HCT116 (cell line): ENCODE data around the gene KRTAP1-4.

Experiments
- CEBPB ChIP-seq: IDR thresholded peaks from 2 replicates; pipeline ENCODE4 v1.6.1; 2012; ENCODE audit warnings: low read depth
- EZH2 ChIP-seq: fragments of 200-600 bp; sonication (generic); IDR thresholded peaks from 2 replicates; pipeline ENCODE4 v1.6.1; 2017; ENCODE audit warnings: antibody characterized with exemption, mixed run types
- POLR2A ChIP-seq: IDR thresholded peaks from 2 replicates; pipeline ENCODE4 v1.7.0; 2011; ENCODE audit warnings: borderline replicate concordance; ENCODE audit not compliant: insufficient read depth, insufficient read length; ENCODE audit errors: extremely low read depth
- SP1 ChIP-seq: IDR thresholded peaks from 2 replicates; pipeline ENCODE4 v1.6.1; 2012; ENCODE audit warnings: low read depth
- TF ChIP-seq, protein P1 (sequence below), 3 experiments: fragments of 200-600 bp in 1 of 3; sonication (generic) in 1 of 3; IDR thresholded peaks in 2 of 3; conservative IDR thresholded peaks in 1 of 3; 2 replicates each; pipeline ENCODE4 v1.5.1; 2012 to 2017; ENCODE audit warnings: low read depth in 2 of 3, low read length in 2 of 3, antibody characterized with exemption in 1 of 3, borderline replicate concordance in 1 of 3, control low read depth in 1 of 3, mild to moderate bottlenecking in 1 of 3, mixed read lengths in 1 of 3, mixed run types in 1 of 3, moderate library complexity in 1 of 3; ENCODE audit not compliant: insufficient read depth in 1 of 3
- TF ChIP-seq, protein P2 (sequence below): IDR thresholded peaks from 2 replicates; pipeline ENCODE4 v1.6.1; 2012; ENCODE audit warnings: low read depth

DNA sequence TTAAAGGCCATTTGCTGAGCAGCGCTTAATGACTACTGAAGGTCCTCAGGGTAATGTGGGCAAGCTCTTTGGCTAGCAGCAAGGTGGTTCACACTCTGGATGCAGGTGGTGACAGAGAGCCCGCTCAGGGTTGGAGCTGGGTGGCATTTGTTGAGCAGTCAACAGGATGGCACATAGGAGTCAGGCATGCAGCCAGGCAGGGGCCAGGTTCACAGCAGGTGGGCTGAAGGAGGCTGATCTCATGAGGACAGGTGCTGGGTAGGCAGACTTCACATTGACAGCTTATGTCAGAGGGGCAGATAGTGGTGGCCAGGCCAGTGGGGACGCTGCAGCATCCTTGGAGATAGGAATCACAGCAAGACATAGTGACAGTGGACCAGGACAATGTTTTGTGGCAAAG is 25.6 kb downstream of the KRTAP1-4 start:
- no peak for TF ChIP-seq EZH2
- TF ChIP-seq, protein P1, sequence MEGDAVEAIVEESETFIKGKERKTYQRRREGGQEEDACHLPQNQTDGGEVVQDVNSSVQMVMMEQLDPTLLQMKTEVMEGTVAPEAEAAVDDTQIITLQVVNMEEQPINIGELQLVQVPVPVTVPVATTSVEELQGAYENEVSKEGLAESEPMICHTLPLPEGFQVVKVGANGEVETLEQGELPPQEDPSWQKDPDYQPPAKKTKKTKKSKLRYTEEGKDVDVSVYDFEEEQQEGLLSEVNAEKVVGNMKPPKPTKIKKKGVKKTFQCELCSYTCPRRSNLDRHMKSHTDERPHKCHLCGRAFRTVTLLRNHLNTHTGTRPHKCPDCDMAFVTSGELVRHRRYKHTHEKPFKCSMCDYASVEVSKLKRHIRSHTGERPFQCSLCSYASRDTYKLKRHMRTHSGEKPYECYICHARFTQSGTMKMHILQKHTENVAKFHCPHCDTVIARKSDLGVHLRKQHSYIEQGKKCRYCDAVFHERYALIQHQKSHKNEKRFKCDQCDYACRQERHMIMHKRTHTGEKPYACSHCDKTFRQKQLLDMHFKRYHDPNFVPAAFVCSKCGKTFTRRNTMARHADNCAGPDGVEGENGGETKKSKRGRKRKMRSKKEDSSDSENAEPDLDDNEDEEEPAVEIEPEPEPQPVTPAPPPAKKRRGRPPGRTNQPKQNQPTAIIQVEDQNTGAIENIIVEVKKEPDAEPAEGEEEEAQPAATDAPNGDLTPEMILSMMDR (IDR thresholded peaks at IDR 0.05 in 2 of 3, conservative IDR thresholded peaks at IDR 0.05 in 1 of 3; ENCODE audit: borderline replicate concordance in 1 of 3, insufficient read depth in 1 of 3, low read depth in 2 of 3, low read length in 2 of 3) = no peak
- TF ChIP-seq SP1 = no peak
- TF ChIP-seq, protein P2, sequence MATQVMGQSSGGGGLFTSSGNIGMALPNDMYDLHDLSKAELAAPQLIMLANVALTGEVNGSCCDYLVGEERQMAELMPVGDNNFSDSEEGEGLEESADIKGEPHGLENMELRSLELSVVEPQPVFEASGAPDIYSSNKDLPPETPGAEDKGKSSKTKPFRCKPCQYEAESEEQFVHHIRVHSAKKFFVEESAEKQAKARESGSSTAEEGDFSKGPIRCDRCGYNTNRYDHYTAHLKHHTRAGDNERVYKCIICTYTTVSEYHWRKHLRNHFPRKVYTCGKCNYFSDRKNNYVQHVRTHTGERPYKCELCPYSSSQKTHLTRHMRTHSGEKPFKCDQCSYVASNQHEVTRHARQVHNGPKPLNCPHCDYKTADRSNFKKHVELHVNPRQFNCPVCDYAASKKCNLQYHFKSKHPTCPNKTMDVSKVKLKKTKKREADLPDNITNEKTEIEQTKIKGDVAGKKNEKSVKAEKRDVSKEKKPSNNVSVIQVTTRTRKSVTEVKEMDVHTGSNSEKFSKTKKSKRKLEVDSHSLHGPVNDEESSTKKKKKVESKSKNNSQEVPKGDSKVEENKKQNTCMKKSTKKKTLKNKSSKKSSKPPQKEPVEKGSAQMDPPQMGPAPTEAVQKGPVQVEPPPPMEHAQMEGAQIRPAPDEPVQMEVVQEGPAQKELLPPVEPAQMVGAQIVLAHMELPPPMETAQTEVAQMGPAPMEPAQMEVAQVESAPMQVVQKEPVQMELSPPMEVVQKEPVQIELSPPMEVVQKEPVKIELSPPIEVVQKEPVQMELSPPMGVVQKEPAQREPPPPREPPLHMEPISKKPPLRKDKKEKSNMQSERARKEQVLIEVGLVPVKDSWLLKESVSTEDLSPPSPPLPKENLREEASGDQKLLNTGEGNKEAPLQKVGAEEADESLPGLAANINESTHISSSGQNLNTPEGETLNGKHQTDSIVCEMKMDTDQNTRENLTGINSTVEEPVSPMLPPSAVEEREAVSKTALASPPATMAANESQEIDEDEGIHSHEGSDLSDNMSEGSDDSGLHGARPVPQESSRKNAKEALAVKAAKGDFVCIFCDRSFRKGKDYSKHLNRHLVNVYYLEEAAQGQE = no peak
- no peak for TF ChIP-seq POLR2A
- TF ChIP-seq CEBPB = no peak
